ENCODE results near the gene ADH1A.
A peak's percentile ranks its signal among the peaks of the same experiment; 100 is the strongest.
"Not testable (repeated sequence)": the region's sequence is repeated elsewhere in the genome, so short reads cannot be mapped to it uniquely, and the experiment has no call there.

Gene ADH1A

DNA sequence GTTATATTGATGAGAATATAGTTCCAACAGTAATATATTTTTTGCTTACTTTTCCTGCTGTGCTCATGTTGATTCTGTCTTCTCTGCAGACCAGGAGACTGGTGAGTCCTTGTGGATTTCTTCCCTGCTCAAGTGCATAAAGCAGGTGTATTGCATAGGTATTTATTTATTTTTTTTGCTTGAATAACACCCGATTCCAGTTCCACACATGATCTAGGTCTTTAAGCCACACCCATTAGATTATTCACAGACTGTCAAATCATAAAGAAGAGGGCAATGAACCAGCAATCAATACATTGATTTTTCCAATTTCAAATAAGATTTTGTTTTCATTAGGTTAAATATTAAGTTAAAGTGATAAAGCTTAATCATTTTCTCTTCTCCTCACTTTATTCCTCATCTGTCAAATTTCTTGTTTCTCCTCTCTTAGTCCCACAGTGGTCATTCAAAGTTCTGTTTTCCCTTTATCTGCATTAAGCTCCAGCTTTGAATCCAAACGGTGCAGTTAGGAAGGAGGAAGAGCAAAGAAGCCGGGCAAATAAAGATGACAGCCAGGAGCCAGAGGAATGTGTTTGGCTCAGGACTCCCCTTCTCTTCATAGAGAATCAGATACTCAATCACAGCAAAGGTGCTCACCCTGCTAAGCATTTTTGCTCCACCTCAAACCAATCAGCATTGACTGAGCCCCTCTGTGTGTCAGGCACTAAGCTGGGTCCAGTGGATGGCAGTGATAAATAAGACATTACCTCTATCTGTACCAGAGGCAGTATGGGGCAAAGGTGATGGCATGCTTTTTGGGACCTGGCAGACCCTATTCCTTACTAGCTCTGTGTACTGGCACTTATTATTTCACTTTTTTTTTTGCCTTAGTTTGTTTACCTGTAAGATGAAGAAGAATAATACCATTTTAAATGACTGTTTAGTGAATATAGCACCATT is at the start of gene ADH1A:
ADH1A (minus strand) TSS at position 138 of the 939 bp plus-strand sequence; CDS start at position 67, 71 bp downstream.
- DNase-seq (ENCODE audit: low read depth) = no peak

GRCh38 chr4:99339172-99339571 is 48.4 kb upstream of the ADH1A start:
- DNase-seq (ENCODE audit: low read depth) = no peak

DNA sequence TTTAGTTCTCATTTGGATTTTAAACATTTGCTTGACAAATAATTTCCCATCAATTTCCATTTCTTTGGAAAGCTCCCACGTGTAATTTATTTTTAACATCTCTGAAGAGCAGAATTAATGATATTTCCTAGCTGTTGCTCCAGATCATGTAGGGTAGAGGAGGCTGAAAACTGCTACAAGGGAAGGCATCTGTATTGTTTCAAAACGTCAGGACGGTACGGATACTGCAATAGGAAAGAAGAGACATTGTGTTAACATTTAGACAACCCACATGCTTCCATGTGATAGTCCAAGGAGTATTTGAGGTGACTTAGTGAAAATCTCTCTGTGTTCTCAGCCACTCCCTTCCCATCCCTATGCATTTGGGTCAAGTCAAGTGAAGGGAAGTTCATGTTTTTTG is 45.8 kb upstream of the ADH1A start:
- no peak for DNase-seq (ENCODE audit: low read depth)

DNA sequence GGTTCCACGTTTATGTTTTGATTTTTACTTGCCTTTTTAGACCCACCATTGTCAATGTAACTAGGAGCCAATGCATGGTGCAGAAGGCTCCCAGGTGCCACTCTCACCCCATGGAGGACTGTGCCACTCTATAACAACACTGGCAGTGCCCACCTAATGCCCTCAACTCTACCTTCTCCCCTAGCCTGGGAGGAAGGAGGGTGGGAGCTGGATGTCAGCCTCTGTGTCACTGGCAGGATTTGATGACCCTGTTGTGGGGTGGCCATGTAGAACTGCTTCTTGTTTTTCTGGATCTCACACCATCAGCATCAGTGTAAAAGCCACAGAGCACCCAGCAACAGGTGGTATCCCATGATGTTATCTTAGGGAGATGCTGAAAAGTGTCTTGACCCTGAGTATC is 44.1 kb upstream of the ADH1A start:
- DNase-seq (ENCODE audit: low read depth) = no peak

GRCh38 chr4:99330648-99331047 is 39.9 kb upstream of the ADH1A start:
- DNase-seq (ENCODE audit: low read depth) = no peak

DNA sequence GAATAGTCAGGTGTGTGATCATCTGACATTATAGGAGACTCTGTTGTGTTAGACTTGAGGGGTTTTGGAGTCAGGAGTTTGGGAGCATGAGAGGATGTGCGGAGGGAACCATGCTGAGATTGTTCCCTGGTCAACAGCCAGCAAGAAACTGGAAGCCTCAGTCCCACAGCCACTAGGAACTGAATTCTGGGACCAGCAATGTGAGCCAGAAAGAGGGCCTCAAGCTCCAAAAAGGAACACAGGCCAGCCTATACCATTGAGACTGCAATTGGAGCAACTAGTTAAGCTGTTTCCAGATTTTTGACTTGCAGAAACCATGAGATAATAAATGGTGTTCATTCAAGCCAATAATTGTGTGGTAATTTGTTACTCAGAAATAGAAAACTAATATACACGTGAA is 39.1 kb upstream of the ADH1A start:
- DNase-seq (ENCODE audit: low read depth) = no peak

GRCh38 chr4:99324979-99325378 is 34.2 kb upstream of the ADH1A start:
- DNase-seq (ENCODE audit: low read depth) = peak; percentile 28

DNA sequence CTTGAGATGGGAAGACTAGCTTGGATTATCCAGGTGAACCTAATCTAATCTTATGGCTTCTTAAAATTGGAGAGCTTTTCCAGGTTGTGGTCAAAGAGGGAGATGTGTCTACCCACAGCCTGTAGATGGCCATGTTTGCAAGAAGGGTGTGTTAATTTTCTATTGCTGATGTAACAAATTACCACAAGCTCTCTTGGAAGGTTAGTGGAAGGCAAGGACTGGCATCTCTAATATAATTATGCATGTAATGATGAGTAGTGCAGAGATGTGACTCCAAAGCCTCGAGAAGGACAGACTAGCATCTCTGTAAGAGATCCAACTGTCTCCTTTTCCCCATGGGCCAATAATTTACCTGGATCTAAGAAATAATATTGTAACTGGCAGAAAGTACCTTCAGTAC is 33.6 kb upstream of the ADH1A start:
- no peak for DNase-seq (ENCODE audit: low read depth)

GRCh38 chr4:99323756-99324155 is 33.0 kb upstream of the ADH1A start:
- DNase-seq (ENCODE audit: low read depth) = no peak

GRCh38 chr4:99321241-99322191 is 30.7 kb upstream of the ADH1A start, which contains the start of gene ADH1B:
TSS of gene ADH1B (minus strand) at chr4:99321401. CDS start at chr4:99321331, 70 bp downstream.
- no peak for DNase-seq (ENCODE audit: low read depth)

DNA sequence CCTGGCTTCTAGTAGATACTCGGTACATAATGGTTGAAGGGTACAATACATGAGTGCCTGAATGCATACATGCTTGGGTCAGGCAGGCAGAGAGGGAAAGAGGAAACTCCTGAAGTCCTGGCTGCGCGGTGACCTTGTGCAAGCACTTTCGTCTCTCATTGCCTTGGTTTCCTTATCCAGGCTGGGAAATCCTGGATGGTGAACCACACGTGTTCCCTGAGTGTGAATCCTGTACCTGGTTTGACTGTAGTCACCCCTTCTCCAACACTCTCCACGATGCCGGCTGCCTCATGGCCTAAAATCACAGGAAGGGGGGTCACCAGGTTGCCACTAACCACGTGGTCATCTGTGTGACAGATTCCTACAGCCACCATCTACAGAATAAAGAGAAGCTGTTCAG is 27.0 kb upstream of the ADH1A start:
- not testable (repeated sequence) for DNase-seq (ENCODE audit: low read depth)

DNA sequence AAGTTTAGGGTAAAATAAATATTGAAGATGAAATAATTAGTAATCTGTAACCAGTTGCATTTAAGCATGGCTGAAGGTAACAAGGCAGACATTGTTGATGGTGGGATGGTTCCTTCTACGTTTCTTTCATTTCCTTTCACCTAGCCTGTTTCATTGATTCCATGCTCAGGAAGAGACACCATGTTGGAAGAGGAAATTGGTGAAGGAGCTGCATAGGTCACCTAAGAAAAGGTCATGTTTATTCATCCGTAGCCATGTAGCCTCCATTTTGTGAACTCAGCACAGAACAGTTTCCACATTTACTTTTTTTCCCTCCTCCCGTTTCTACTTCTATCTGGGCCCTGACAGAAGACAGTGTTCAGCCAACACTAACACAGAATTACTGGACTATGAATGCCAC is 26.6 kb upstream of the ADH1A start:
- DNase-seq (ENCODE audit: low read depth) = no peak

- no peak for DNase-seq (ENCODE audit: low read depth)
Measured at GRCh38 chr4:99315839-99316238, 25.1 kb upstream of the ADH1A start.

- no peak for DNase-seq (ENCODE audit: low read depth)
Measured at GRCh38 chr4:99314211-99314610, 23.4 kb upstream of the ADH1A start.

DNA sequence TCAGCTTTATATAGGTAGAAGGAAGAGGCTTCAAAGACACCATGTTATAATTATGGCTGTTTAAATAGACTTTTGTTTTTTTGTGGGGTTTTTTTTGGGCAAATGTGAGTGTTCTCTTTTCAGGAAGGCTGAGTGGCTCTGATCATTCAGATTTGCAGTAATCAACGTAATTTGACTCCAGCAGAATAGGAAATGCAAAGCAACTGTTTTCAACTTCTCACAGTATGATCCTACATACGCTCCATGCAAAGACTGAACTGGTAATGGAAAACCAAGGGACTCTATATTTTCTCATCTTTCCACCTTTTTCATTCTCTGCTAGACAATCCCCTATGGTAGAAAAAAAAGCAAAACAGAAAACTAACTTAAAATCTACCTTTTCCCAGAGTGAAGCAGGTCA is 19.6 kb upstream of the ADH1A start:
- no peak for DNase-seq (ENCODE audit: low read depth)

GRCh38 chr4:99305638-99306400 is 15.0 kb upstream of the ADH1A start:
- no peak for DNase-seq (ENCODE audit: low read depth)

- DNase-seq (ENCODE audit: low read depth) = peak; percentile 2
Measured at GRCh38 chr4:99301376-99302164, 10.8 kb upstream of the ADH1A start.

DNA sequence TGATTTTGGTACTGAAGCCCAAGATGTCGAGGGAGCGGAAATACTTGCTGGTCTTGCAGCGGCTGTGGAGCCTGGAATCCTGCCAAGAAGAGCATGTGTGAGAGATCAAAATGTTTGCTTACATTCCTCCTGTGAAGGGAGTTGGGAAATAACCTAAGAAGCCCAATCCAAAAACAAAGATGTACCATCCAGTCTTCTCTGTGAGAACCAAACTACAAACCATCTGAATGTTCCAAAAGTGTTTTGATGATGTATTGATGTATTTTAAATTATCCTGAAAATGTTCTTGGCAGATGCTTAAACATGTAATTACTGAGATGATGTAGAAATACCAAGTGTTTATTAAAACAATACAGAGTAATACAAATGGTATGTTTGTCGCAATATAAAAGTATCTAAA is 10.1 kb upstream of the ADH1A start:
- peak; percentile 76 for DNase-seq (ENCODE audit: low read depth)

GRCh38 chr4:99293357-99293756 is 2.6 kb upstream of the ADH1A start:
- no peak for DNase-seq (ENCODE audit: low read depth)

- DNase-seq (ENCODE audit: low read depth) = no peak
Measured at GRCh38 chr4:99285387-99285786, 5.4 kb downstream of the ADH1A start.

DNA sequence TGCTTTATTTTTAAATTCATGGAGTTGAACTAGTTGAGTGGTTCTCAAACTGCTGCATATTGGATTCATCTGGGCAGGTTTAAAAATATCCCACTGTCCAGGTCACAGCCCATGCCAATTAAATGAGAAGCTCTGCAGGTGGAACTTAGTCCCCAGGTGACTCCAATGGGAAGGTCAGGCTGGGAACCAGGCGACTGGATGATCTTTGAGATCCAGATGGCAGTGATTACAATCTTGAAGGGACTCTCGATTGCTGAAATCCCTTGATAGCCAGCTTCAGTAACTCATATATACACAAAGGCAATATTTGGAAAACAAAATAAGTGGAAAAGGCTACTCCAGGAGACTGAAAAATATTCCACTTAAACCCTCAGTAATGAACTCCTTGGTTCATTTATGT is 8.1 kb downstream of the ADH1A start:
- DNase-seq (ENCODE audit: low read depth) = no peak
